Neural progenitor cell (in vitro differentiated cells): Measurements from ENCODE around the gene BUD31. TPM values are rescaled to one million over a fixed set of nuclear protein-coding genes. Genes with fewer than 3 reads are reported as not detected.

Experiments
- DNase-seq: peaks from one replicate; pipeline ENCODE4 v3.0.0-alpha.2; 2016; ENCODE audit warnings: low spot score
- H2AFZ ChIP-seq: fragments of 200-600 bp; sonication (generic); replicated peaks from 2 replicates; pipeline ENCODE4 v1.6.1; 2016; ENCODE audit warnings: antibody characterized with exemption
- H3F3A ChIP-seq: fragments of 200-600 bp; sonication (generic); 2 replicates; pipeline ENCODE4 v1.6.1; 2016; ENCODE audit warnings: antibody characterized with exemption, low read depth
- H3K27ac ChIP-seq: fragments of 200-600 bp; sonication (generic); 2 replicates; pipeline ENCODE4 v1.5.1; 2016; ENCODE audit warnings: mild to moderate bottlenecking
- H3K27me3 ChIP-seq: fragments of 200-600 bp; sonication (generic); 2 replicates; pipeline ENCODE4 v1.6.1; 2016; ENCODE audit warnings: mild to moderate bottlenecking, moderate library complexity
- H3K36me3 ChIP-seq: fragments of 200-600 bp; sonication (generic); 2 replicates; pipeline ENCODE4 v1.5.1; 2016
- H3K4me1 ChIP-seq: fragments of 200-600 bp; sonication (generic); 2 replicates; pipeline ENCODE4 v1.6.1; 2016; ENCODE audit warnings: mixed run types
- H3K4me2 ChIP-seq: fragments of 200-600 bp; sonication (generic); 2 replicates; pipeline ENCODE4 v1.6.1; 2016
- H3K4me3 ChIP-seq: fragments of 200-600 bp; sonication (generic); 2 replicates; pipeline ENCODE4 v1.5.1; 2016
- H3K79me2 ChIP-seq: fragments of 200-600 bp; sonication (generic); 2 replicates; pipeline ENCODE4 v1.6.1; 2016; ENCODE audit warnings: low read depth
- H3K9ac ChIP-seq: fragments of 200-600 bp; sonication (generic); 2 replicates; pipeline ENCODE4 v1.6.1; 2016
- H3K9me3 ChIP-seq: fragments of 200-600 bp; sonication (generic); 2 replicates; pipeline ENCODE4 v1.5.1; 2016; ENCODE audit warnings: low read depth
- H4K20me1 ChIP-seq: fragments of 200-600 bp; sonication (generic); 2 replicates; pipeline ENCODE4 v1.6.1; 2016; ENCODE audit warnings: low read depth
- H3K27ac Mint-ChIP-seq: 3 replicates; pipeline ENCODE4 v1.8.0; 2021; ENCODE audit warnings: mixed read lengths
- H3K27me3 Mint-ChIP-seq: 2 replicates; pipeline ENCODE4 v1.8.0; 2022; ENCODE audit warnings: low read depth, mild to moderate bottlenecking, inconsistent platforms, moderate library complexity, mixed read lengths; ENCODE audit not compliant: insufficient read depth
- H3K36me3 Mint-ChIP-seq: 3 replicates; pipeline ENCODE4 v1.8.0; 2021; ENCODE audit warnings: mixed read lengths
- H3K4me1 Mint-ChIP-seq: 3 replicates; pipeline ENCODE4 v1.8.0; 2021; ENCODE audit warnings: mixed read lengths
- H3K4me3 Mint-ChIP-seq: 3 replicates; pipeline ENCODE4 v1.8.0; 2021; ENCODE audit warnings: mild to moderate bottlenecking, moderate library complexity, mixed read lengths
- H3K9me3 Mint-ChIP-seq: 3 replicates; pipeline ENCODE4 v1.8.0; 2020; ENCODE audit warnings: mixed read lengths
- CTCF ChIP-seq: fragments of 200-600 bp; sonication (generic); IDR thresholded peaks from 2 replicates; pipeline ENCODE4 v1.5.1; 2017; ENCODE audit warnings: antibody characterized with exemption, mild to moderate bottlenecking
- EZH2 ChIP-seq: fragments of 200-600 bp; sonication (generic); IDR thresholded peaks from 2 replicates; pipeline ENCODE4 v1.6.1; 2017; ENCODE audit warnings: antibody characterized with exemption, mild to moderate bottlenecking, moderate library complexity
- EZH2phosphoT487 ChIP-seq: fragments of 200-600 bp; sonication (generic); IDR thresholded peaks from 2 replicates; pipeline ENCODE4 v1.6.1; 2017; ENCODE audit warnings: antibody characterized with exemption
- total RNA-seq: library from RNA; depleted of rRNA; stranded (reverse); fragments of >200 nt; gene quantifications from 2 replicates; pipeline ENCODE4 v1.2.3, GENCODE V29; 2015; ENCODE audit warnings: low replicate concordance

BUD31 gene
- total RNA-seq, 1 donor from 2014 or later, result 98.2 TPM

DNA sequence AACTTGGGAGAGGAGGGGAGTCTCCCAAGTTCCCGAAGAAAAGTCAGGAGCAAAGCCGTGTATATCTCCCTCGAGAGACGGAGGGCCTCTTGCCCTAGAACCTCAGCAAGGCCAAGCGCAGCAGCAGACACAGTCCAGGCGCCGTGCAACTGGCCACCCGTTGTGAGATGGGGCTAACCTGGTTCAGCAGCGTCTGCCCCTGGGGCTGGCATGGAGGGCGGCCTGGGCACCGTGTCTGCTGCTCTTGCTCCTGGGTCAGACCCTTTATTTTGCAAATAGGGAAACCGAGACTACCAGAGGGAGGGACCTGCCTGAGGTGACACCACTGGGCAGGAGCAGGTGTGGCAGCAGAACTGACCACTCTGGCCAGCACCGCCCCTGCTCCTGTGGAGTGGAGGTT is 43.8 kb downstream of the BUD31 start:
- H3K9me3 ChIP-seq, result no peaks in the 10 kb centered on the region
- H3K79me2 ChIP-seq, result no peaks in the 10 kb centered on the region
- no peak for TF ChIP-seq EZH2
- no peak for TF ChIP-seq EZH2phosphoT487
- TF ChIP-seq CTCF, result no peak
- peaks cover 14% of the 10 kb centered on the region for H3F3A ChIP-seq
- H3K36me3 Mint-ChIP-seq, result peaks cover 26% of the 10 kb centered on the region
- H3K27me3 Mint-ChIP-seq, result peaks cover 3% of the 10 kb centered on the region
- no peak overlapping the region for H2AFZ ChIP-seq
- no peaks in the 10 kb centered on the region for H3K9me3 Mint-ChIP-seq
- no peaks in the 10 kb centered on the region for H3K4me1 Mint-ChIP-seq
- no peak overlapping the region for H3K9ac ChIP-seq
- no peak overlapping the region for H3K4me3 ChIP-seq
- no peak overlapping the region for H3K4me2 ChIP-seq
- H3K4me1 ChIP-seq, result no peaks in the 10 kb centered on the region
- no peaks in the 10 kb centered on the region for H3K36me3 ChIP-seq
- no peak overlapping the region for H3K4me3 Mint-ChIP-seq
- H3K27ac ChIP-seq, result no peak overlapping the region
- H4K20me1 ChIP-seq, result peaks cover 16% of the 10 kb centered on the region
- DNase-seq, result no peak
- H3K27me3 ChIP-seq, result no peaks in the 10 kb centered on the region
- no peak overlapping the region for H3K27ac Mint-ChIP-seq

DNA sequence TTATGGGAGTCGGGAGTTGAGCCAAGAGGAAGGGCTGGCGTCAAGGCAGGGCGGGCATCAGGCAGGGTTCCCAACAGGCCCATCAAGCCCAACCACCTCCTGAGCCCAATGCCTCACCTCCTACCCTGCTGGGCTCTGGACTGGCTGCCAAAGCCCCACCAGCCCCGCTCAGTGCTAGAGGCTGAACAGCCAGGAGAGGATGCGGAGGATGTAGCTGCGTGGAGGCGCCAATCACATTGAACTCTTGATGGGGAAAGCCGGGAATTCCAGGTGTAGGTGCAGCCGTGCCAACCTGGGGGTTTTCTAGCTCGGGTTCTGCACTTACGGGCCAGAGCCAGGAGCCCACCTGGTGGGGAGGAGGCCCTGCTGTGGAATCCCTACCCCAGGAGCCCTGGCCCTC is 44.3 kb downstream of the BUD31 start:
- Histone ChIP-seq H2AFZ (no peak overlapping the region), H3K79me2 (peaks cover 5% of the 10 kb centered on the region), H3K4me3 (no peak overlapping the region), H3K27me3 (no peaks in the 10 kb centered on the region), H3K4me2 (no peak overlapping the region), H3F3A (peaks cover 20% of the 10 kb centered on the region), H3K36me3 (no peaks in the 10 kb centered on the region), H3K9me3 (no peaks in the 10 kb centered on the region), H3K27ac (no peak overlapping the region), H3K4me1 (no peaks in the 10 kb centered on the region), H3K9ac (no peak overlapping the region), H4K20me1 (peaks cover 13% of the 10 kb centered on the region)
- Mint-ChIP-seq H3K4me1 (no peaks in the 10 kb centered on the region), H3K36me3 (peaks cover 26% of the 10 kb centered on the region), H3K27me3 (peaks cover 3% of the 10 kb centered on the region), H3K4me3 (no peak overlapping the region), H3K27ac (no peak overlapping the region), H3K9me3 (no peaks in the 10 kb centered on the region)
- no peak for TF ChIP-seq EZH2phosphoT487
- TF ChIP-seq CTCF, result no peak
- no peak for DNase-seq

- H3F3A ChIP-seq, result peaks cover 41% of the 10 kb centered on the region
- no peak overlapping the region for H3K4me2 ChIP-seq
- Mint-ChIP-seq H3K9me3 (no peaks in the 10 kb centered on the region), H3K4me1 (peaks cover 4% of the 10 kb centered on the region), H3K27me3 (peaks cover 3% of the 10 kb centered on the region), H3K4me3 (no peak overlapping the region), H3K36me3 (peaks cover 39% of the 10 kb centered on the region), H3K27ac (no peak overlapping the region)
- peaks cover 7% of the 10 kb centered on the region for H4K20me1 ChIP-seq
- H3K79me2 ChIP-seq, result peaks cover 33% of the 10 kb centered on the region
- no peak overlapping the region for H3K4me3 ChIP-seq
- H3K4me1 ChIP-seq, result no peaks in the 10 kb centered on the region
- TF ChIP-seq EZH2, result no peak
- no peak for TF ChIP-seq CTCF
- no peak for TF ChIP-seq EZH2phosphoT487
- no peaks in the 10 kb centered on the region for H3K27me3 ChIP-seq
- H3K9me3 ChIP-seq, result no peaks in the 10 kb centered on the region
- H2AFZ ChIP-seq, result no peak overlapping the region
- DNase-seq, result no peak
- H3K9ac ChIP-seq, result no peak overlapping the region
- H3K27ac ChIP-seq, result no peak overlapping the region
- no peaks in the 10 kb centered on the region for H3K36me3 ChIP-seq
Measured at GRCh38 chr7:99455874-99456273, 47.1 kb downstream of the BUD31 start.

GRCh38 chr7:99456288-99456687 is 47.5 kb downstream of the BUD31 start:
- Histone ChIP-seq H2AFZ (no peak overlapping the region), H3K79me2 (peaks cover 37% of the 10 kb centered on the region), H4K20me1 (peaks cover 7% of the 10 kb centered on the region), H3K4me3 (no peak overlapping the region), H3F3A (peaks cover 41% of the 10 kb centered on the region), H3K27me3 (no peaks in the 10 kb centered on the region), H3K4me1 (no peaks in the 10 kb centered on the region), H3K9me3 (no peaks in the 10 kb centered on the region), H3K27ac (no peak overlapping the region), H3K36me3 (no peaks in the 10 kb centered on the region), H3K4me2 (no peak overlapping the region), H3K9ac (no peak overlapping the region)
- H3K27me3 Mint-ChIP-seq, result peaks cover 3% of the 10 kb centered on the region
- H3K27ac Mint-ChIP-seq, result no peak overlapping the region
- no peak for DNase-seq
- peaks cover 4% of the 10 kb centered on the region for H3K4me1 Mint-ChIP-seq
- TF ChIP-seq CTCF, result no peak
- TF ChIP-seq EZH2phosphoT487, result no peak
- TF ChIP-seq EZH2, result no peak
- no peaks in the 10 kb centered on the region for H3K9me3 Mint-ChIP-seq
- H3K4me3 Mint-ChIP-seq, result no peak overlapping the region
- peaks cover 35% of the 10 kb centered on the region for H3K36me3 Mint-ChIP-seq
